Right lobe of liver (tissue), 6 donors: ENCODE results near the gene EHD1. TPM values are rescaled to one million over a fixed set of nuclear protein-coding genes. Genes with fewer than 3 reads are reported as not detected.

Experiments
- ATAC-seq, 4 donors: fragments of 200-7000 bp; cut with Tn5 transposase; one replicate each; pipeline ENCODE4 v1.9.1; 2020; ENCODE audit warnings: mild to moderate bottlenecking in 4 of 4, moderate library complexity in 4 of 4
- DNase-seq, 3 donors: peaks; one replicate each; pipeline ENCODE4 v3.0.0-alpha.2; 2020
- H3K27ac ChIP-seq, 3 donors: fragments of 200-600 bp; one replicate each; pipeline ENCODE4 v1.8.0; 2022
- H3K27me3 ChIP-seq, 2 donors: fragments of 200-600 bp; one replicate each; pipeline ENCODE4 v1.8.0; 2022
- H3K36me3 ChIP-seq, 4 donors: fragments of 200-600 bp; sonication (generic) in 1 of 4; one replicate each; pipeline versions ENCODE4 v1.5.1 to v1.8.0; 2017 to 2022; ENCODE audit warnings: control low read depth in 1 of 4
- H3K4me1 ChIP-seq, 4 donors: fragments of 200-600 bp; sonication (generic) in 1 of 4; one replicate each; pipeline versions ENCODE4 v1.5.1 to v1.8.0; 2017 to 2022; ENCODE audit warnings: control low read depth in 1 of 4
- H3K4me3 ChIP-seq, 3 donors: fragments of 200-600 bp; one replicate each; pipeline ENCODE4 v1.8.0; 2022
- H3K9me3 ChIP-seq, 4 donors: fragments of 200-600 bp; sonication (generic) in 1 of 4; one replicate each; pipeline versions ENCODE4 v1.5.1 to v1.8.0; 2017 to 2022; ENCODE audit warnings: control low read depth in 1 of 4
- POLR2A ChIP-seq: fragments of 450-650 bp; IDR thresholded peaks from one replicate; pipeline ENCODE4 v1.6.1; 2017; ENCODE audit warnings: antibody characterized with exemption, mild to moderate bottlenecking
- whole genome bisulfite sequencing: methylation state at CpG from one replicate; pipeline ENCODE4 v1.1.6; 2018; ENCODE audit warnings: low coverage, low lambda C conversion rate; ENCODE audit not compliant: insufficient coverage; ENCODE audit errors: missing lambda C conversion rate; 5-methylcytosine and 5-hydroxymethylcytosine counted together
- intact Hi-C, 2 donors: fragments of 100-400 bp; cut with DNase I; formaldehyde crosslinking; loops; one replicate each; pipeline versions ENCODE4 v1.11.2 to v1.14.1; 2022
- microRNA counts: library from miRNA; unstranded; fragments of <30 nt; microRNA quantifications from one replicate; lab custom pipeline; 2016
- microRNA-seq, 2 donors: library from miRNA; unstranded; fragments of <30 nt; microRNA quantifications; one replicate each; pipeline ENCODE4, GENCODE V29; 2019 to 2020
- small RNA-seq, 2 experiments: library from RNA; depleted of rRNA; stranded (forward); fragments of <200 nt; gene quantifications; one replicate each; pipeline ENCODE3, GENCODE V24; 2016
- total RNA-seq, 6 experiments: library from RNA; depleted of rRNA in 2 of 6; stranded (reverse); fragments of >200 nt in 2 of 6; fragmentation: NEBNext Ultra II Directional in 3 of 6; extraction: Animal tissue kit (Norgen Biotek cat#: 25700) in 3 of 6; gene quantifications; one replicate each; pipeline versions ENCODE4 v1.1.0 to v1.2.4, GENCODE V29; 2016 to 2023
- TF ChIP-seq, protein P1 (sequence below), 4 donors: fragments of 200-600 bp in 3 of 4; fragments of 450-650 bp in 1 of 4; IDR thresholded peaks; one replicate each; pipeline versions ENCODE4 v1.5.1 to v1.8.0; 2016 to 2022; ENCODE audit warnings: antibody characterized with exemption in 4 of 4, mild to moderate bottlenecking in 2 of 4
- donor health status: DM: no; HTN: yes; CAD: no.
- donor health status: DM: no; HTN: no; CAD: no.
- donor health status: DM: no; HTN: no; CAD: no.
- donor health status: DM: no; HTN: yes; CAD: no.
- donor health status: DM: no; HTN: yes; CAD: no.

The EHD1 gene
- total RNA-seq, 6 experiments from 2014 or later = 18.8 to 36.1 (median 26.3) TPM

DNA sequence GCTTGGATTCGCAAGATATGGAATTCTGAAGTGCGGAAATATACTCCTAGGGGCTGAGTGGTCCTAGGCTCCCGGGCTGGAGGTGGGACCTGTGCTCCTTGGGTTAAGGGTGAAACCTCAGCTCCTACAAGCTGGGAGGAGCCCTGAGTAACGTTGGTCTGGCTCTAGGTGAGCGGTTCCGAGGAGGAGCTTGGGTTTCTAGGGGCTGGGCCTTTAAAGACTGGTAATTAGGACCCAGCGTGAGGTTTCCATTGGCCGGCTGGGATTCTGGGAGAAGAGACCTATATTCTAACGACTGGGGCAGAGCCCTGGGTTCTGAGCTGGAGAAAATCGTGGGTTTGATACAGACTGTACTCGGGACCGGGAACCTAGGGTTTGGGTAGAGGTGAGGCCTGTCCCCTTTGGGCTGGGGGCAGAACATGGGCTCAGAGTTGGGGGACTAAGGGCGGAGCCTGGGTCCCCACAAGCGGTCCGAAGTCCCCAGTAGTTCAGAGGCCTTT, 74.5 kb downstream of the EHD1 start:
- H3K4me1 ChIP-seq = peaks cover 0 to 10% (median 4%) of the 10 kb centered on the region in 4 donors
- no peaks in the 10 kb centered on the region for H3K27me3 ChIP-seq
- no peaks in the 10 kb centered on the region for H3K9me3 ChIP-seq
- intact Hi-C loops = no loop called here
- ATAC-seq (peak in 1 of 4 donors; percentile 2), DNase-seq (peak in 1 of 3 donors; percentile 47)
- H3K36me3 ChIP-seq = peaks cover 0 to 15% (median under 1%) of the 10 kb centered on the region in 4 donors
- WGBS = 30% methylated on average over 4 of the region's 15 CpGs
- no peak for TF ChIP-seq POLR2A
- TF ChIP-seq, protein P1, sequence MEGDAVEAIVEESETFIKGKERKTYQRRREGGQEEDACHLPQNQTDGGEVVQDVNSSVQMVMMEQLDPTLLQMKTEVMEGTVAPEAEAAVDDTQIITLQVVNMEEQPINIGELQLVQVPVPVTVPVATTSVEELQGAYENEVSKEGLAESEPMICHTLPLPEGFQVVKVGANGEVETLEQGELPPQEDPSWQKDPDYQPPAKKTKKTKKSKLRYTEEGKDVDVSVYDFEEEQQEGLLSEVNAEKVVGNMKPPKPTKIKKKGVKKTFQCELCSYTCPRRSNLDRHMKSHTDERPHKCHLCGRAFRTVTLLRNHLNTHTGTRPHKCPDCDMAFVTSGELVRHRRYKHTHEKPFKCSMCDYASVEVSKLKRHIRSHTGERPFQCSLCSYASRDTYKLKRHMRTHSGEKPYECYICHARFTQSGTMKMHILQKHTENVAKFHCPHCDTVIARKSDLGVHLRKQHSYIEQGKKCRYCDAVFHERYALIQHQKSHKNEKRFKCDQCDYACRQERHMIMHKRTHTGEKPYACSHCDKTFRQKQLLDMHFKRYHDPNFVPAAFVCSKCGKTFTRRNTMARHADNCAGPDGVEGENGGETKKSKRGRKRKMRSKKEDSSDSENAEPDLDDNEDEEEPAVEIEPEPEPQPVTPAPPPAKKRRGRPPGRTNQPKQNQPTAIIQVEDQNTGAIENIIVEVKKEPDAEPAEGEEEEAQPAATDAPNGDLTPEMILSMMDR (IDR thresholded peaks at IDR 0.05) = no peak
- H3K4me3 ChIP-seq = peak overlapping the region; percentile 43 to 67 (median 55)
- peak overlapping the region; percentile 21 to 66 (median 52) for H3K27ac ChIP-seq

- 0% methylated on average over 13 of the region's 58 CpGs for WGBS
- TF ChIP-seq POLR2A = no peak
- TF ChIP-seq, protein P1 (IDR thresholded peaks at IDR 0.05) = peak in 3 of 4 donors; percentile 10 to 41 (median 27)
Measured at GRCh38 chr11:64803158-64803845, 75.1 kb downstream of the EHD1 start, which contains the start of gene MAP4K2. Gene MAP4K2, minus strand, starts transcription at chr11:64803214. Its CDS starts 65 bp downstream, at chr11:64803149.

GRCh38 chr11:64802370-64803157, 75.9 kb downstream of the EHD1 start:
- H3K4me3 ChIP-seq = peak overlapping the region; percentile 44 to 67 (median 55)
- DNase-seq (peak in 1 of 3 donors; percentile 66), ATAC-seq (peak in 1 of 4 donors; percentile 1)
- H3K4me1 ChIP-seq = peaks cover 0 to 10% (median 4%) of the 10 kb centered on the region in 4 donors
- intact Hi-C loops = no loop called here
- H3K27me3 ChIP-seq = no peaks in the 10 kb centered on the region
- no CpG with 5 or more reads among the region's 54 CpGs for WGBS
- no peak for TF ChIP-seq POLR2A
- peaks cover 0 to 15% (median under 1%) of the 10 kb centered on the region in 4 donors for H3K36me3 ChIP-seq
- H3K27ac ChIP-seq = peak overlapping the region in 2 of 3 donors; percentile 0 to 37
- H3K9me3 ChIP-seq = no peaks in the 10 kb centered on the region

More at GRCh38 chr11:64803158-64803845, 75.1 kb downstream of the EHD1 start, which contains the start of gene MAP4K2:
- Histone ChIP-seq H3K27me3 (no peaks in the 10 kb centered on the region), H3K36me3 (peaks cover 0 to 15% (median under 1%) of the 10 kb centered on the region in 4 donors), H3K27ac (peak within 1 kb of the TSS; percentile 52 to 66 (median 60)), H3K4me3 (peak within 1 kb of the TSS; percentile 44 to 67 (median 55)), H3K9me3 (no peaks in the 10 kb centered on the region), H3K4me1 (peaks cover 0 to 10% (median 4%) of the 10 kb centered on the region in 4 donors)
- DNase-seq = peak; percentile 90 to 91 (median 91)
- intact Hi-C loops = no loop called here
- peak; percentile 88 to 95 (median 90) for ATAC-seq

MicroRNAs within 50 kb of the gene (microRNA counts, 767-probe panel; counts per million panel counts)
- microRNA hsa-miR-192-5p (lab: Ali Mortazavi, UCI) = 8,773 counts per million, percentile 40 among the panel's probes with 10 or more counts

Small RNAs within 50 kb of the gene (microRNA-seq; reads per million reads assigned to microRNA genes)
- gene MIR6749 (0 to 0.29 reads per million in 2 donors), gene MIR6750 (0 to 1.3 reads per million in 2 donors)

Small RNAs within 50 kb of the gene (small RNA-seq; reads per million reads assigned to genes)
- gene MIR6749 = 0 reads per million in 2 experiments
- gene MIR6750 = 0 reads per million in 2 experiments

Other genes with a start within 250 kb of the EHD1 start
- 1 to 10 TPM; 1.6 to 7.7 (median 2.3) TPM for gene NRXN2, start 155.4 kb downstream of the EHD1 start, total RNA-seq
- 1 to 10 TPM; 1.6 to 8.1 (median 3.2) TPM for gene RASGRP2, start 134.5 kb downstream of the EHD1 start, total RNA-seq
- gene PYGM, start 118.6 kb downstream of the EHD1 start, total RNA-seq = 1 to 10 TPM in 1 of 6 experiments, under 1 TPM in 5; 0.24 to 1.4 (median 0.47) TPM
- gene SF1, start 100.1 kb downstream of the EHD1 start, total RNA-seq = 100 to 1,000 TPM in 5 of 6 experiments, 10 to 100 TPM in 1; 92.7 to 164 (median 141) TPM
- 10 to 100 TPM in 1 of 6 experiments, 1 to 10 TPM in 5; 3.4 to 14.7 (median 4.8) TPM for gene MAP4K2, start 75.4 kb downstream of the EHD1 start, total RNA-seq
- gene MEN1, start 68.1 kb downstream of the EHD1 start, total RNA-seq = 10 to 100 TPM; 13.1 to 21.5 (median 17.0) TPM
- 1 to 10 TPM in 1 of 6 experiments, under 1 TPM in 5; 0.63 to 1.1 (median 0.99) TPM for gene CDC42BPG, start 34.0 kb downstream of the EHD1 start, total RNA-seq
- gene ATG2A, start 38.6 kb upstream of the EHD1 start, total RNA-seq = 10 to 100 TPM; 26.4 to 42.9 (median 32.2) TPM
- gene PPP2R5B, start 46.1 kb upstream of the EHD1 start, total RNA-seq = 10 to 100 TPM in 1 of 6 experiments, 1 to 10 TPM in 5; 6.8 to 12.6 (median 8.9) TPM
- gene GPHA2, start 57.3 kb upstream of the EHD1 start, total RNA-seq = under 1 TPM in 1 of 6 experiments, not detected in 5; 0.46 TPM
- gene MAJIN, start 93.5 kb upstream of the EHD1 start, total RNA-seq = under 1 TPM in 2 of 6 experiments, not detected in 4; 0.33 to 0.86 TPM
- 1 to 10 TPM; 1.9 to 2.5 (median 2.3) TPM for gene BATF2, start 118.3 kb upstream of the EHD1 start, total RNA-seq
- 10 to 100 TPM in 3 of 6 experiments, 1 to 10 TPM in 3; 7.3 to 26.2 (median 10.0) TPM for gene ARL2, start 135.5 kb upstream of the EHD1 start, total RNA-seq
- 10 to 100 TPM in 1 of 6 experiments, 1 to 10 TPM in 5; 6.4 to 10.3 (median 8.7) TPM for gene SNX15, start 148.8 kb upstream of the EHD1 start, total RNA-seq
- 10 to 100 TPM in 2 of 6 experiments, 1 to 10 TPM in 4; 4.2 to 13.8 (median 5.8) TPM for gene SAC3D1, start 162.6 kb upstream of the EHD1 start, total RNA-seq
- 1 to 10 TPM in 5 of 6 experiments, under 1 TPM in 1; 0.83 to 3.5 (median 1.4) TPM for gene NAALADL1, start 179.9 kb upstream of the EHD1 start, total RNA-seq
- gene CDCA5, start 205.4 kb upstream of the EHD1 start, total RNA-seq = 1 to 10 TPM in 3 of 6 experiments, under 1 TPM in 3; 0.31 to 2.3 (median 1.0) TPM
- gene ZFPL1, start 205.6 kb upstream of the EHD1 start, total RNA-seq = 10 to 100 TPM; 15.4 to 22.4 (median 18.0) TPM
- gene VPS51, start 217.6 kb upstream of the EHD1 start, total RNA-seq = 100 to 1,000 TPM in 2 of 6 experiments, 10 to 100 TPM in 4; 41.5 to 170 (median 50.2) TPM
- gene TM7SF2, start 233.3 kb upstream of the EHD1 start, total RNA-seq = 100 to 1,000 TPM in 1 of 6 experiments, 10 to 100 TPM in 5; 25.6 to 112 (median 37.8) TPM
- 10 to 100 TPM in 2 of 6 experiments, 1 to 10 TPM in 4; 4.9 to 15.7 (median 6.2) TPM for gene ZNHIT2, start 239.1 kb upstream of the EHD1 start, total RNA-seq
- gene FAU, start 243.5 kb upstream of the EHD1 start, total RNA-seq = 100 to 1,000 TPM; 287 to 472 (median 343) TPM
- gene MRPL49, start 243.7 kb upstream of the EHD1 start, total RNA-seq = 10 to 100 TPM; 26.3 to 51.7 (median 28.4) TPM